ENCODE data around the gene SNX1. TPM values are rescaled to one million over a fixed set of nuclear protein-coding genes. Genes with fewer than 3 reads are reported as not detected.
"Not testable (repeated sequence)": the region's sequence is repeated elsewhere in the genome, so short reads cannot be mapped to it uniquely, and the experiment has no call there.

The SNX1 gene
- total RNA-seq, 2 experiments from 2014 or later = 75.6 to 80.1 TPM

DNA sequence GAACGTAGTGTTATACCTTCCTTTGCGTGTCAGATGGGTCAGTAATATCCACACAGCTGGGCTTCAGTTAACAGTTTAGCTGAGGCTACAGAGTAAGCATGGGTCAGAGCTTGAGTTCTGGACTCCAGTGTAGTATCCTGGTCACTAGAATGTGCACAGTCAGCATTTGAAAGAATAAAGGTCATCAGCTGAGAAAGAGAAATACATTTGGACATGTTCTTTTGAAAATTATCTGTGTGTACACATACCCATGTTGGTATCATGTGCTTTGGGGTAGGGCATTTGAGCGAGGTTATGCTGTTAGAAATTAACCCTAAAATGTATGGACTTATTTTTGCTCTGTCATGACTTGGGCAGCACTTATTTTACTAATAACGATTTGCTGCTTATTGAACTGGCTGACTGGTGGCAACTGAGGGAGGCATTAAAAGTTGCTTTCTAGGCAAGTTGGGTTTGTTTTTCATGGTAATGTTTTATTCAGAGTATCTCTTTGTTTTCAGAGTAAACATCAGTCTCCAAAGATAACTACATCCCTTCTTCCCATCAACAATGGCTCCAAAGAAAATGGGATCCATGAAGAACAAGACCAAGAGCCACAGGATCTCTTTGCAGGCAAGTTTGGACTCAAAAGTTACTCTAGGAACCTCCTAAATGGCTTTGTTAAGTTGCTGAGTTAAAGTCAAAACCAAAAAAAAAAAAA is 16.4 kb downstream of the SNX1 start:
- H3K9me3 Mint-ChIP-seq = no peaks in the 10 kb centered on the region
- TF ChIP-seq, protein P1, sequence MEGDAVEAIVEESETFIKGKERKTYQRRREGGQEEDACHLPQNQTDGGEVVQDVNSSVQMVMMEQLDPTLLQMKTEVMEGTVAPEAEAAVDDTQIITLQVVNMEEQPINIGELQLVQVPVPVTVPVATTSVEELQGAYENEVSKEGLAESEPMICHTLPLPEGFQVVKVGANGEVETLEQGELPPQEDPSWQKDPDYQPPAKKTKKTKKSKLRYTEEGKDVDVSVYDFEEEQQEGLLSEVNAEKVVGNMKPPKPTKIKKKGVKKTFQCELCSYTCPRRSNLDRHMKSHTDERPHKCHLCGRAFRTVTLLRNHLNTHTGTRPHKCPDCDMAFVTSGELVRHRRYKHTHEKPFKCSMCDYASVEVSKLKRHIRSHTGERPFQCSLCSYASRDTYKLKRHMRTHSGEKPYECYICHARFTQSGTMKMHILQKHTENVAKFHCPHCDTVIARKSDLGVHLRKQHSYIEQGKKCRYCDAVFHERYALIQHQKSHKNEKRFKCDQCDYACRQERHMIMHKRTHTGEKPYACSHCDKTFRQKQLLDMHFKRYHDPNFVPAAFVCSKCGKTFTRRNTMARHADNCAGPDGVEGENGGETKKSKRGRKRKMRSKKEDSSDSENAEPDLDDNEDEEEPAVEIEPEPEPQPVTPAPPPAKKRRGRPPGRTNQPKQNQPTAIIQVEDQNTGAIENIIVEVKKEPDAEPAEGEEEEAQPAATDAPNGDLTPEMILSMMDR (IDR thresholded peaks at IDR 0.05) = no peak
- H3K36me3 Mint-ChIP-seq (ENCODE audit: low read depth) = peaks cover 16% of the 10 kb centered on the region
- ChIA-PET POLR2A (interaction anchor here (1.1 kb wide), 1 partner anchor 19 kb away, joined by 4 read pairs; the partner anchor contains the start of gene CIAO2A), CTCF (interaction anchor here (0.9 to 1.0 kb wide), 2 partner anchors 10 kb away, joined by 3 to 4 read pairs; no protein-coding TSS in a partner anchor)
- ATAC-seq (no peak), DNase-seq (no peak)
- intact Hi-C loops (cut with micrococcal nuclease) = no loop called here
- H3K4me1 Mint-ChIP-seq (ENCODE audit: low read depth) = peaks cover 25% of the 10 kb centered on the region
- H3K27me3 Mint-ChIP-seq = no peaks in the 10 kb centered on the region
- peak overlapping the region; percentile 14 for H3K27ac Mint-ChIP-seq
- H3K4me3 Mint-ChIP-seq = no peak overlapping the region

DNA sequence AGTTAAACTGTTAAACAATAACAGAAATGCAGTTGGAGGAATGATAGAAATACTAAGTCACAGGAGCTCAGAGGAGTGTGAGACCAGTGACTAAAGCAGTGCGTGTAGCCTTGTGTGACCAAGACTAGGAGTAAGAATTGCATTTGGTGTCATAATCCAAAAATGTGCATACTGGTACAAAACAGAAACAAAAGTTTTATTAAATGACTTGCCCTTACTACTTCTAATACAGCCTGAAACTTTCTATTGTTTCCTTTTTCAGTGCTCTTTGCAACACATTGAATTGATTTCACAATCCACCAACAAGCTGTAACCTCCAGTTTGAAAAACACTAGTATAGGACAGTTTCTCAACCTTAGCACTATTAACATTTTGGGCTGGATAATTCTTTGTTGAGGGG is 17.1 kb downstream of the SNX1 start:
- POLR2A ChIA-PET = no interaction called here
- DNase-seq = no peak
- H3K9me3 Mint-ChIP-seq = no peaks in the 10 kb centered on the region
- CTCF ChIA-PET = no interaction called here
- no peak overlapping the region for H3K4me3 Mint-ChIP-seq
- TF ChIP-seq, protein P1 (IDR thresholded peaks at IDR 0.05) = no peak
- H3K27me3 Mint-ChIP-seq = no peaks in the 10 kb centered on the region
- peak overlapping the region; percentile 14 for H3K27ac Mint-ChIP-seq
- no peak for ATAC-seq
- peaks cover 19% of the 10 kb centered on the region for H3K36me3 Mint-ChIP-seq (ENCODE audit: low read depth)
- intact Hi-C loops (cut with micrococcal nuclease) = no loop called here
- H3K4me1 Mint-ChIP-seq (ENCODE audit: low read depth) = peaks cover 22% of the 10 kb centered on the region

DNA sequence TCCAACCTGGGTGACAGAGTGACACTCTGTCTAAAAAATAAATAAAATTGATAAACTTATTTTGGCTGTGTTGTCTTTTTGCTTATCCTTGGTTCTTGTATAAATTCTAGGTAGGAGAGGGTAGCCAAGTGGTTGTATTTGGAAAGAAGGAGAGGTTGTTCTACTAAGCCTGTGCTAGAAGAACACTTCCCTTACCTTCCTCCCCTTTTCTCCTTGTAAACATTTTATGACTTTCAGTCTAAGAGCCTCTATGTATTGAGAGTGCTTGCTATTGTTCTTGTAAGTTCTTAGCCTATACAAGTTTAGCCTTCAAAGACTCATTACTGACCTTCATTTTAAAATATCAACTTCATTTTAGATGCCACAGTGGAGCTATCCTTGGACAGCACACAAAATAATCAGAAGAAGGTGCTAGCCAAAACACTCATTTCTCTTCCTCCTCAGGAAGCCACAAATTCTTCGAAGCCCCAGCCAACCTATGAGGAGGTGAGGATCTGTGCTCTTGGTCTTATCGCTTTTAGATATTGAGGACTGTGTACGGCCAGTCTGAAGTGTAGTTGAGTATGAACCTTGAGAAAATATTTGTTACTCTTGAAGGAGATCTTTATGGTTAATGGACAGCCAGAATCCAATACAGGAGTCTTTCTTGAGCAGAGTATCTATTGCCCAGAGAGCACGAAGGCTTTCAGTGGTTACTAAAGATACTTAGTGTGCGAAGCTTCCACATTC is 22.1 kb downstream of the SNX1 start:
- Mint-ChIP-seq H3K4me1 (ENCODE audit: low read depth) (no peaks in the 10 kb centered on the region), H3K27ac (no peak overlapping the region), H3K27me3 (no peaks in the 10 kb centered on the region), H3K4me3 (no peak overlapping the region), H3K36me3 (ENCODE audit: low read depth) (peaks cover 32% of the 10 kb centered on the region), H3K9me3 (no peaks in the 10 kb centered on the region)
- CTCF ChIA-PET = no interaction called here
- TF ChIP-seq, protein P1 (IDR thresholded peaks at IDR 0.05) = no peak
- no peak for ATAC-seq
- POLR2A ChIA-PET = interaction anchor here (1.4 kb wide), 1 partner anchor 19 kb away, joined by 5 read pairs; no protein-coding TSS in a partner anchor
- intact Hi-C loops (cut with micrococcal nuclease) = no loop called here
- DNase-seq = no peak

DNA sequence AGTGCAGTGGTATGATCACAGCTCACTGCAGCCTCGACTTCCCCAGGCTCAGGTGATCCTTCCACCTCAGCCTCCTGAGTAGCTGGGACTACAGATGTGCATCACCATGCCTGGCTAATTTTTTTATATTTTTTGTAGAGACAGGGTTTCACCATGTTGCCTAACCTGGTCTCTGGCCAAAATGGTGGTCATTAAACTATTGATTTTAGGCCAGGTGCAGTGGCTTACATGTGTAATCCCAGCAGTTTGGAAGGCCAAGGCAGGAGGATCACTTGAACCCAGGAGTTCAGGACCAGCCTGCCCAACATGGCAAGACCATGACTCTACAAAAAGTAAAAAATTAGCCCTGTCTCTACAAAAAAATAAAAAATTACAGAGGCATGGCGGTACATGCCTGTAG is 24.5 kb downstream of the SNX1 start:
- H3K27me3 Mint-ChIP-seq; H3K27ac Mint-ChIP-seq; POLR2A ChIA-PET; H3K4me1 Mint-ChIP-seq (ENCODE audit: low read depth); H3K4me3 Mint-ChIP-seq; ATAC-seq; CTCF ChIA-PET; intact Hi-C loops (cut with micrococcal nuclease); DNase-seq; H3K9me3 Mint-ChIP-seq: not testable (repeated sequence)
- H3K36me3 Mint-ChIP-seq (ENCODE audit: low read depth) = peaks cover 31% of the 10 kb centered on the region

DNA sequence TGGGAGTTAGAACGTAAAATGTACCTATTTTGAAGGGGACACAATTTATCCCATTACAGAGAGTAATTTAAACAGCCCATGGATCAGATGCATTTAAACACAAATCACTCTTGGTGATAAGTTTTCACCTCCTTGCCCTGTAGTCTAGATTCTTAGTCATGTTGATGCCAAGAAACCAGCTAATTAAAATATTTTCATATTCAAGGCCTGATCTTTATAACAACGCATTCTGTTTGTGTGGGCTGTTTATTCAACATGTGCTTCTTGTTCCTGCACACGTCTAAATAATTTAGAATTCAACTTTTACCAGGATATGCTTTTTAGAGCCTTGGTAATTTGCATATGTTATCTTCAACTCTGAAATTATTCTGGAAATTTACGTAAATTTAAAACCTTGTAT is 25.8 kb downstream of the SNX1 start:
- Mint-ChIP-seq H3K27me3 (no peaks in the 10 kb centered on the region), H3K4me3 (no peak overlapping the region), H3K9me3 (no peaks in the 10 kb centered on the region), H3K27ac (no peak overlapping the region), H3K36me3 (ENCODE audit: low read depth) (peaks cover 36% of the 10 kb centered on the region), H3K4me1 (ENCODE audit: low read depth) (no peaks in the 10 kb centered on the region)
- ATAC-seq = no peak
- intact Hi-C loops (cut with micrococcal nuclease) = no loop called here
- CTCF ChIA-PET = interaction anchor here (1.5 to 1.8 kb wide), 2 partner anchors 10 to 26 kb away, joined by 4 read pairs; no protein-coding TSS in a partner anchor
- POLR2A ChIA-PET = interaction anchor here (1.1 kb wide), 1 partner anchor 570 kb away, joined by 3 read pairs; no protein-coding TSS in a partner anchor
- no peak for DNase-seq
- TF ChIP-seq, protein P1 (IDR thresholded peaks at IDR 0.05) = no peak

Measured in activated CD8-positive, alpha-beta T cell treated with anti-CD3 and anti-CD28 coated beads for 36 hours (primary cell).